GM23248 (cell line): Measurements from ENCODE around the gene ALKBH4.
"Not testable (repeated sequence)": the region's sequence is repeated elsewhere in the genome, so short reads cannot be mapped to it uniquely, and the experiment has no call there.

Source experiments
- EZH2 ChIP-seq: fragments of 200-600 bp; sonication (generic); IDR thresholded peaks from 2 replicates; pipeline ENCODE4 v1.6.1; 2018; ENCODE audit warnings: antibody characterized with exemption, mild to moderate bottlenecking; ENCODE audit not compliant: insufficient read depth, poor library complexity, severe bottlenecking
- EZH2phosphoT487 ChIP-seq: fragments of 200-600 bp; sonication (generic); IDR thresholded peaks from 2 replicates; pipeline ENCODE4 v1.6.1; 2018; ENCODE audit warnings: antibody characterized with exemption, moderate library complexity, mild to moderate bottlenecking, low read depth; ENCODE audit not compliant: insufficient read depth

DNA sequence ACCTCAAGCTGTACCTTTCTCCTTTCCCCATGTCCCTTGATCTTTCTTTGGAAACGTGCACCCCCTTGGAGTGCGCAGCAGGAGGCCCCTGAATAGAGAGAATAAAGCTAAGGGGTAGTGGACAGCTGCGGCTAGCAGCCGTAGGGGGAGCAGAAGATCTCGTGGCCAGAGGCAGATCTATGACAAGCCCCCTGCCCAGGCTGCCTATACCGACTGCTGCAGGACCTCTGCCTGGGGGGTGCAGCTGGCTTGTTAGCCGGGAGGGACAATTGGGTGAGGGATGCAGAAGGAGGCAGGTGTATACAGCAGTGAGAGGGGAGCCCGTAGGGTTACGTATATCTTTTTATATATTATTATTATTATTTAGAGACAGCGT is 14.5 kb upstream of the ALKBH4 start:
- TF ChIP-seq EZH2, EZH2phosphoT487: not testable (repeated sequence)
